Measurements from ENCODE around the gene CYP3A4. TPM values are rescaled to one million over a fixed set of nuclear protein-coding genes. Genes with fewer than 3 reads are reported as not detected.

The CYP3A4 gene
- total and polyA plus RNA-seq, 8 donors, result 0.25 to 11.0 (median 4.3) TPM; not detected in 1

DNA sequence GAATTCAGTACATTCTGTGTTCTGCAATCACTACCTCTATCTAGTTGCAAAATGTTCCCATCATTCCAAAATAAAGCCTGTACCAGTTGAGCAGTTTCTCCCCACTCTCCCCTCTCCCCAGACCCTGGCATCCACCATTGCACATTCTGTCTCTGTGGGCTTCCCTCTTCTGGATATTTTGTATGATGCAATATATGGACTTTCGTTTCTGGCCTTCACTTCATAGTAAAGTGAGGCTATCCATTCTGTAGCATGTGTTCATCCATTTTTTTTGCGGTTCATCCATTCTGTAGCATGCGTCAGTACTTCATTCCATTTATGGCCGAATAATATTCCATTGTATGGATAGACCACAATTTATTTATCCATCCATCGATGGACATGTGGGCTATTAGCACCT, 9.5 kb upstream of the CYP3A4 start:
- H3K4me3 ChIP-seq, result no peak overlapping the region
- H3K4me1 ChIP-seq, result peaks cover 8 to 15% (median 13%) of the 10 kb centered on the region in 3 donors
- DNase-seq, result no peak
- H3K36me3 ChIP-seq, result no peaks in the 10 kb centered on the region
- H3K27ac ChIP-seq, result no peak overlapping the region
- no peaks in the 10 kb centered on the region for H3K9me3 ChIP-seq
- intact Hi-C loops (cut with DNase I), result no loop called here
- H3K27me3 ChIP-seq, result no peaks in the 10 kb centered on the region
- ATAC-seq, result no peak
- no peak for FAIRE-seq
- TF ChIP-seq CTCF (IDR thresholded peaks at IDR 0.05), result no peak
- 94 to 97% methylated on average over 5 of the region's 5 CpGs for WGBS, 2 donors

DNA sequence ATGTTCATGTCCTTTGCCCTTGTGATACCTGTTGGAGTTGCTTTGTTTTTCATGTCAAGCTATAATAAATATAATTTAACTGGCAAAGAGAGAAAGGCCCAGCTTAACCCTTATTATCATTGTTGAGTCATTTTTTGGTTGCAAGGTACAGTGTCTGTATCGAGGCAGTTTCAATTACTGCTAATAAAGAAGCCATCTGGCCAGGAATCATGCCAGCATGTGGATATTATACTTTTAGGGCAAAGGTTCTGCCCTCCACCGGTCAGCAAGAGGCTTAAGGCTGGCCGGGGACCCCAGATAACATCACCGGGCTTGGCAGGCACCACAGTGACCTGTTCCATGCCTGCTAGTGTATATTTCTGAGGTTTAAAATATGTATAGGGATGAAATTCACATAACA, 9.0 kb upstream of the CYP3A4 start:
- WGBS, 2 donors, result 17 to 23% methylated on average over 4 of the region's 4 CpGs
- no peaks in the 10 kb centered on the region for H3K27me3 ChIP-seq
- no peak for DNase-seq
- no peak for TF ChIP-seq CTCF (IDR thresholded peaks at IDR 0.05)
- no peak overlapping the region for H3K27ac ChIP-seq
- H3K9me3 ChIP-seq, result no peaks in the 10 kb centered on the region
- no peak for FAIRE-seq
- no peak for ATAC-seq
- H3K4me3 ChIP-seq, result no peak overlapping the region
- no peaks in the 10 kb centered on the region for H3K36me3 ChIP-seq
- intact Hi-C loops (cut with DNase I), result no loop called here
- H3K4me1 ChIP-seq, result peaks cover 8 to 15% (median 13%) of the 10 kb centered on the region in 3 donors

GRCh38 chr7:99791667-99792369, 7.8 kb upstream of the CYP3A4 start:
- TF ChIP-seq CTCF (IDR thresholded peaks at IDR 0.05), result no peak
- Histone ChIP-seq H3K27ac (no peak overlapping the region), H3K4me1 (peaks cover 8 to 15% (median 13%) of the 10 kb centered on the region in 3 donors), H3K36me3 (no peaks in the 10 kb centered on the region), H3K27me3 (no peaks in the 10 kb centered on the region), H3K4me3 (no peak overlapping the region), H3K9me3 (no peaks in the 10 kb centered on the region)
- intact Hi-C loops (cut with DNase I), result no loop called here
- ATAC-seq (no peak), DNase-seq (no peak), FAIRE-seq (no peak)
- WGBS, 2 donors, result 60 to 65% methylated on average over 5 of the region's 5 CpGs

DNA sequence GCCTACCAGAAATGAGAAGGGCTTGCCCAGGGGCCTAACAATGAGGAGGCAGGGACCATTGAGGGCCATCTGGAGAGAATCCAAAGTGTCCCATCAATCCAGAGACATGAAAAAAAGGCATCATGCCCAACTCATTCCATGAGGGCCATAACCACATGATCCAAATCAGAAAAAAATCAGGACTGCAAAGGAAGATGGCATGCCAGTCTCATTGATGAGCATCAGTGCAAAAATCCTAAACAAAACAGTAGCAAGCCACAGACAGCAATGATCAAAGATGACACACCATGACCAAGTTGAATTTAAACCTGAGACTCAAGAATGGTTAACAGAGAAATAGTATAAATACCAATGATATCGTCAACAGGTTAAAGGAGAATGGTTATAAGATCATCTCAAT, 7.0 kb upstream of the CYP3A4 start:
- Histone ChIP-seq H3K27me3 (no peaks in the 10 kb centered on the region), H3K4me1 (peaks cover 8 to 15% (median 13%) of the 10 kb centered on the region in 3 donors), H3K4me3 (no peak overlapping the region), H3K27ac (no peak overlapping the region), H3K36me3 (no peaks in the 10 kb centered on the region), H3K9me3 (no peaks in the 10 kb centered on the region)
- no peak for DNase-seq
- TF ChIP-seq CTCF (IDR thresholded peaks at IDR 0.05), result no peak
- intact Hi-C loops (cut with DNase I), result no loop called here
- ATAC-seq, result no peak
- no peak for FAIRE-seq
- WGBS, 2 donors, result 76 to 90% methylated on average over 1 of the region's 1 CpG

GRCh38 chr7:99790407-99790806, 6.4 kb upstream of the CYP3A4 start:
- peaks cover 8 to 13% (median 11%) of the 10 kb centered on the region in 3 donors for H3K4me1 ChIP-seq

More at GRCh38 chr7:99790407-99790806, 6.4 kb upstream of the CYP3A4 start:
- no peak for FAIRE-seq
- no peak for TF ChIP-seq CTCF (IDR thresholded peaks at IDR 0.05)
- no peak overlapping the region for H3K27ac ChIP-seq
- no peaks in the 10 kb centered on the region for H3K27me3 ChIP-seq
- no peak for ATAC-seq
- H3K36me3 ChIP-seq, result no peaks in the 10 kb centered on the region
- H3K4me3 ChIP-seq, result no peak overlapping the region
- WGBS, 2 donors, result 88 to 92% methylated on average over 3 of the region's 3 CpGs
- intact Hi-C loops (cut with DNase I), result no loop called here
- no peak for DNase-seq
- H3K9me3 ChIP-seq, result no peaks in the 10 kb centered on the region

Data from pancreas (tissue), 10 donors.